NCI-H82 treated with DMSO at 0.1 percent for 48 hours (cell line): ENCODE results near the gene AGBL4.

Experiments
- DNase-seq: peaks from one replicate; lab custom pipeline; 2025; ENCODE audit not compliant: unreplicated experiment; lab: John Stamatoyannopoulos, UW

The AGBL4 gene

GRCh38 chr1:49723662-49724061 is 300.1 kb downstream of the AGBL4 start:
- no peak for DNase-seq

- no peak for DNase-seq
These were observed 329.4 kb downstream of the AGBL4 start for GRCh38 chr1:49694251-49694827.

GRCh38 chr1:49686107-49686506 is 337.6 kb downstream of the AGBL4 start:
- DNase-seq, result no peak

- no peak for DNase-seq
These were observed 346.0 kb downstream of the AGBL4 start for GRCh38 chr1:49677706-49678105.

GRCh38 chr1:49651136-49651535 is 372.6 kb downstream of the AGBL4 start:
- DNase-seq, result no peak

GRCh38 chr1:49630156-49630555 is 393.6 kb downstream of the AGBL4 start:
- DNase-seq, result no peak

- DNase-seq, result peak; percentile 60
These were observed 396.0 kb downstream of the AGBL4 start for GRCh38 chr1:49627781-49628180.

- no peak for DNase-seq
These were observed 397.3 kb downstream of the AGBL4 start for GRCh38 chr1:49626472-49626871.

GRCh38 chr1:49622877-49623276 is 400.9 kb downstream of the AGBL4 start:
- no peak for DNase-seq

GRCh38 chr1:49606082-49606481 is 417.7 kb downstream of the AGBL4 start:
- no peak for DNase-seq

- no peak for DNase-seq
These were observed 426.3 kb downstream of the AGBL4 start for GRCh38 chr1:49597436-49597835.

GRCh38 chr1:49576327-49576901 is 447.3 kb downstream of the AGBL4 start:
- no peak for DNase-seq

- DNase-seq, result no peak
These were observed 467.0 kb downstream of the AGBL4 start for GRCh38 chr1:49556676-49557234.

- DNase-seq, result no peak
These were observed 471.7 kb downstream of the AGBL4 start for GRCh38 chr1:49552101-49552500.

GRCh38 chr1:49544615-49545014 is 479.1 kb downstream of the AGBL4 start:
- no peak for DNase-seq

GRCh38 chr1:49541096-49541752 is 482.5 kb downstream of the AGBL4 start:
- DNase-seq, result no peak

- DNase-seq, result no peak
These were observed 496.0 kb downstream of the AGBL4 start for GRCh38 chr1:49527606-49528305.

- no peak for DNase-seq
These were observed 497.1 kb downstream of the AGBL4 start for GRCh38 chr1:49526672-49527071.

- no peak for DNase-seq
These were observed 500.0 kb downstream of the AGBL4 start for GRCh38 chr1:49523764-49524163.

GRCh38 chr1:49466961-49467360 is 556.8 kb downstream of the AGBL4 start:
- DNase-seq, result no peak

- DNase-seq, result no peak
These were observed 558.1 kb downstream of the AGBL4 start for GRCh38 chr1:49465486-49466185.
